ENCODE measurements around the gene REXO1.
"Not testable (repeated sequence)": the region's sequence is repeated elsewhere in the genome, so short reads cannot be mapped to it uniquely, and the experiment has no call there.

REXO1 gene

GRCh38 chr19:1875646-1876495 lies 27.6 kb upstream of the REXO1 start:
- peak; percentile 75 to 76 for DNase-seq

- DNase-seq, result not testable (repeated sequence)
Measured at GRCh38 chr19:1875265-1875645, 27.0 kb upstream of the REXO1 start.

DNA sequence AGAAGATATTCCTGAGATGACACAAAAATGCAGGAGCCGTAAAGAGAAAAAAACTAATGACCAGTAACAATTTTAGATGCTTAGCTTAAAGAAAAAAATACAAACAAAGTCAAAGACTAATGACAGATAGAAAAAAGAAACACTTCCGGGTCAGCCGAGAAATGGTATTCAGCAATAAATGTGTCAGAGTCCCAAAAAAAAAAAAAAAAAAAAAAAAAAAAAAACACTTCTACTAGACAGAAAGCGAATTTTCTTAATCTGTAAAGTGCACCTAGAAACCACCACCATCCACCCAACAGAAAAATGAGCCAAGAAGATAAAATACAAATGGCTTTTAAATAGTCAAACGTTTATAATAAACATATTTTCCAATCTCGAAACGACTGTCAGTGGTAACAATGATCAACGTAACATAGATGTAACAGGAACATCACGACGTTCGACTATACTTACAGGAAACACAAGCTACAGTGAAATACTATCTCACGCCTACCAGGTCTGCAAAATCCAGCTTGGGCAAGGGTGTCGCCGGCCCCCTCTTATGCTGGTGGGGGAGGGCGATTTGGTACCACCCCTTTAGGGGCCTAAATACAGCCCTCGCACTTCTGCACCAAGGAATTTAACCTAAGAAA lies 26.4 kb upstream of the REXO1 start:
- no peak for DNase-seq

GRCh38 chr19:1873524-1874473 lies 25.5 kb upstream of the REXO1 start:
- no peak for DNase-seq

DNA sequence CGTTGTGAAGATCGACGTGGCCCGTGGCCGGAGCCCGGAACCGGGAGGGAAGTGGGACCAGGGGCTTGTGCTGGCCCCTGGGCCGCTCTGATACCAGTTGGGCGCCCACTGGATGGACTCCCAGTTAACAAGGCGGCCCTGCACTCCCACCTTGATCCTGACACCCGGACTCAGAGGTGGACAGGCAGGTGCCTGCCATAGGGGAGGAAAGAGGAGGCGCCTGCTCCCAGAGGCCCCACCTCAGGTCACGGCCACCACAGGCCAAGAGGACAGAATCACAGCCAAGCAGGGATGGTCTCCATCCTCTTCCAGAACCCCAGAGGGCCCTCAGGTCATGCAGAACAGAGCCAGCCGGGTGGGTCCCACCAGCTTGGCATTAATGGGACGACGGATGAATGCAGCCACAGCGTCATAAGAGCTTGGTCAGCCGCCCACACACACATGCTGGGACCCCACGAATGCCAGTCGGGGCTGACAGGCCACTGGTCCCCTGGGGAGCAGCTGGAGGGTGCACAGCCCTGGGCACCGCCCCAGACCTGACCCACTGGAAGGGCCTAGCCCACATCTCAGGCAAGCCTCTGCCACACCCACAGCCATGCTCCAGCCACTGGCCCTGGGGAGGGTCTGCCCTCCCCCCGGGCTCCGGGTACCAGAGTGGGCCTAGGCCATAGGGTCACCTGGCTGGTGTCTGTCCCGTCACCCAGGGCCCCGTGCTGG lies 24.7 kb upstream of the REXO1 start:
- DNase-seq, result no peak

GRCh38 chr19:1871630-1872029 lies 23.3 kb upstream of the REXO1 start:
- DNase-seq, result no peak

GRCh38 chr19:1871140-1871597 lies 22.9 kb upstream of the REXO1 start:
- DNase-seq, result no peak

GRCh38 chr19:1868971-1869370 lies 20.7 kb upstream of the REXO1 start:
- DNase-seq, result no peak

DNA sequence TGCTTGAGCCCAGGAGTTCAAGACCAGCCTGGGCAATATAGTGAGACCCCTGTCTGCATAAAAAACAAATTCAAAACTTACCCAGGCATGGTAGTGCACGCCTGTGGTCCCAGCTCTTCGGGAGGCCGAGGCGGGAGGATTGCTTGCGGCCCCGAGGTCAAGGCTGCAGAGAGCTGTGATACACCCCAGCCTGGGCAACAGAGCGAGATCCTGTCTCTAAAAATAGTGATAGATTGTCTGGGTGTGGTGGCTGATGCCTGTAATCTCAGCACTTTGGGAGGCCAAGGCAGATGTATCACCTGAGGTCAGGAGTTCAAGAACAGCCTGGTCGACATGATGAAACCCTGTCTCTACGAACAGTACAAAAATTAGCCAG lies 19.1 kb upstream of the REXO1 start:
- no peak for DNase-seq

- DNase-seq, result no peak
Measured at GRCh38 chr19:1866693-1867348, 18.5 kb upstream of the REXO1 start.

- DNase-seq, result no peak
Measured at GRCh38 chr19:1865172-1866010, 17.1 kb upstream of the REXO1 start.

DNA sequence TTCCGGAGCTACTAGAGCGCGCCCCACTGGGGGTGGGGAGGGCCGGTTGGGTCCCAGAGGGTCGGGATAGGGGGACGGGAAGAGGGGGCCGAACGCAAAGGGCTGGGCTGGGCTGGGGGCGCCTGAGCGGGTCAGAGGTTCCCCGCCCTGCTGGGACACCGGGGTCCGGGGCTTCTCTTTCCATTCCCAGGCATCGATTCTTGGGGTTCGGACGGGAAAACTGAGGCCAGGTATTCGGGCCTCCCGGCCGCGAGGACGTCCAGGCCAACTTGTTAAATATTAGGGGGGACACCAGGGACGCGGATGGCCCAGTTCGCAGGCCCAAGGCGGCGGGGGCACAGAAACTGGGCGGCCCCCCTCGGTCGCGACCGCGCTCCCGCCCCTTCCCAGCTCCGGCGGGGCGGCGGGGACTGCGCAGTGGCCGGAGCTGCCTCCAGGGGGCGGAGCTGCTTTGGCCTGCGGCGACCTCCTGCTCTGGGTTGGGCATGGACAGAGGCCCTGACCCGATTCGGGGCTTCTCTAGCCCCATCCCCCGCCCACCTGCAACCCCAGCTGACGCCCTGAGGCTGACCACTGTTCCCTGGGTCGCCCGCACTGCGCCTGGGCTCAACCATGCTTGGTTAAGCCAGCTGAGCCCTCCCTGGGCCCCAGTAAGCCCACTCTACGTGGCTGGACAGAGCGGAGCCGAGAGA lies 16.3 kb upstream of the REXO1 start:
- peak; percentile 45 to 52 for DNase-seq

- DNase-seq, result peak; percentile 89 to 93
Measured at GRCh38 chr19:1863638-1864479, 15.6 kb upstream of the REXO1 start.

GRCh38 chr19:1863328-1863637 lies 15.0 kb upstream of the REXO1 start, which contains the start of gene KLF16:
KLF16 (minus strand) TSS chr19:1863579; CDS start chr19:1863497, 82 bp downstream.
- no peak for DNase-seq

- peak in 1 of 2 experiments; percentile 43 for DNase-seq
Measured at GRCh38 chr19:1862424-1863327, 14.4 kb upstream of the REXO1 start.

DNA sequence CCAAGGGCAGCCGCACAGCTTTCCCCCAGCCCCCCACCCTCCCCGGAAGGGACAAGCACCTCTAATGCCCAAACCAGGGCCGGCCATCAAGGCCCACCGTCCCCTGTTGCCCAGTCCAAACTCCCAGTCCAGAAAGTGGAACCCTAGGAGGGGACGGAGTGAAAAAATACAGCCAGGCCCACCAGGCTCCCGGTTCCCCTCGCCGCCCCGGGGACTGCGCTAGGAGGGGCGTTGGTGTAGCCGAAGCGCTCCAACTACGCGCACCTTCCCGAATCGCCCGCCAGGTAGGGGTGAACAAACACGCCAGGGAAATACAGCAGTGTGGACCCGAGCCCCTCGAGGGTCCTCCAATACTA lies 13.8 kb upstream of the REXO1 start:
- DNase-seq, result no peak

GRCh38 chr19:1861599-1862031 lies 13.3 kb upstream of the REXO1 start:
- no peak for DNase-seq

DNA sequence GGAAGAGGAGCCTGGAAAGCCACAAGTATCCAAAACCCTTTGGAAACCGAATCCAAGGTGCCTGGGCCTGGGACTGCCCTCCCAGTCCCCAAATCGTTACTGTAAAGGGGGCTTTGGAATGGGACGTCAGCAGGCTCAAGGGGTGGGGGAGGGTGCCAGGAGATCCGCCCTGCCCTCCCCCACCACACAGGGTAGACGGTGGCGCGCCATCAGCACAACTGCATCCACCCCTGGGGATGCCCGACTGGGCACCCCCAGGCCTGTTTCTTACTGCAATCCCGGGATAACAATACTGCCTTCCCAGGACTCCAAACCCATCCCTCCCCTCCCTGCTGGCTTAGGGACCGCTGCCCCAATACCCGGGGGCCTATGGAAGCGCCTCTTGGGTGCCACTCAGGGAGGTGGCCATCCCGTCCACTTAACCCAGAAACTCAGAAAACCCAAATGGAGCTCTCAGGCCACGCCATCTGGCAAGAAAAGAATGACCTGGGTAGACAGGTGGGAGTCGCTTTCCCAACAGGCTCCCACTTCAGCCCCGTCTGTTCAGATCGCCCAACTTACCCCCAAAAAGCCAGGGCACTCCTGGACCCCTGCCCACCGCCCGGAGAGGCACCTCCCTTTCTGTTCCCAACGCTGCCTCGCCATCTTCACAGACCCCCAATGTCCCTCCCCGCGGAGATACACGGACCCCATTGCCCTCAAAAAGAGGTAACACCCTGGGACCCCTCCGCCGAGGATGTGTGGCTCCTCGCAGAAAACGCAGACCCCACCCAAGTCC lies 12.7 kb upstream of the REXO1 start:
- DNase-seq, result no peak
